Liver (tissue), 9 donors: ENCODE data around the gene ASNSD1. TPM values are rescaled to one million over a fixed set of nuclear protein-coding genes. Genes with fewer than 3 reads are reported as not detected.
A peak's percentile ranks its signal among the peaks of the same experiment; 100 is the strongest.

Experiments
- DNase-seq: peaks from one replicate; pipeline ENCODE4 v3.0.0-alpha.2; 2017; ENCODE audit warnings: low spot score
- H3K27ac ChIP-seq, 2 donors: one replicate each; pipeline ENCODE4 v1.7.0; 2013; ENCODE audit warnings: inconsistent platforms in 2 of 2, low read length in 2 of 2, control low read depth in 1 of 2, low read depth in 1 of 2, mild to moderate bottlenecking in 1 of 2
- H3K27me3 ChIP-seq, 4 donors: one replicate each; pipeline versions ENCODE4 v1.6.1 to v1.7.0; 2013; ENCODE audit warnings: low read length in 3 of 4, inconsistent platforms in 1 of 4, mild to moderate bottlenecking in 1 of 4, moderate library complexity in 1 of 4; ENCODE audit not compliant: control insufficient read depth in 4 of 4, insufficient read depth in 4 of 4
- H3K36me3 ChIP-seq, 4 donors: one replicate each; pipeline versions ENCODE4 v1.6.1 to v1.7.0; 2013; ENCODE audit warnings: low read length in 3 of 4, mild to moderate bottlenecking in 3 of 4, low read depth in 1 of 4, moderate library complexity in 1 of 4; ENCODE audit not compliant: control insufficient read depth in 4 of 4, insufficient read depth in 3 of 4
- H3K4me1 ChIP-seq, 4 donors: one replicate each; pipeline versions ENCODE4 v1.6.1 to v1.7.0; 2013; ENCODE audit warnings: low read length in 3 of 4, mild to moderate bottlenecking in 3 of 4, moderate library complexity in 1 of 4; ENCODE audit not compliant: control insufficient read depth in 4 of 4, insufficient read depth in 4 of 4
- H3K4me3 ChIP-seq, 3 donors: one replicate each; pipeline versions ENCODE4 v1.6.1 to v1.7.0; 2013; ENCODE audit warnings: low read length in 3 of 3, control low read depth in 1 of 3, low read depth in 1 of 3, mild to moderate bottlenecking in 1 of 3
- H3K9ac ChIP-seq, 2 donors: one replicate each; pipeline ENCODE4 v1.7.0; 2013; ENCODE audit warnings: low read length in 2 of 2, mild to moderate bottlenecking in 2 of 2, moderate library complexity in 2 of 2, control low read depth in 1 of 2, low read depth in 1 of 2
- H3K9me3 ChIP-seq, 4 donors: one replicate each; pipeline versions ENCODE4 v1.6.1 to v1.7.0; 2013; ENCODE audit warnings: low read length in 3 of 4; ENCODE audit not compliant: control insufficient read depth in 4 of 4
- ATF3 ChIP-seq: IDR thresholded peaks from 2 replicates; pipeline ENCODE4 v1.6.1; 2016; ENCODE audit warnings: antibody characterized with exemption
- CTCF ChIP-seq: fragments of 150-350 bp; IDR thresholded peaks from 2 replicates; pipeline ENCODE4 v1.5.1; 2017; ENCODE audit warnings: improper control_type of control experiment, low read depth, low read length; ENCODE audit not compliant: missing input control
- EGR1 ChIP-seq, 2 donors: IDR thresholded peaks; 2 replicates each; pipeline ENCODE4 v1.6.1; 2016 to 2018; ENCODE audit warnings: antibody characterized with exemption in 2 of 2, low read depth in 2 of 2
- FOXA1 ChIP-seq: IDR thresholded peaks from 2 replicates; pipeline ENCODE4 v1.6.1; 2016; ENCODE audit warnings: antibody characterized with exemption
- FOXA2 ChIP-seq: IDR thresholded peaks from 2 replicates; pipeline ENCODE4 v1.6.1; 2016; ENCODE audit warnings: antibody characterized with exemption
- GABPA ChIP-seq, 2 donors: IDR thresholded peaks in 1 of 2; conservative IDR thresholded peaks in 1 of 2; 2 replicates each; pipeline ENCODE4 v1.6.1; 2016; ENCODE audit warnings: antibody characterized with exemption in 2 of 2, mild to moderate bottlenecking in 1 of 2, moderate library complexity in 1 of 2
- HNF4A ChIP-seq, 2 donors: conservative IDR thresholded peaks; 2 replicates each; pipeline ENCODE4 v1.6.1; 2016; ENCODE audit warnings: antibody characterized with exemption in 2 of 2, mild to moderate bottlenecking in 2 of 2
- JUND ChIP-seq, 2 donors: IDR thresholded peaks; 2 replicates each; pipeline ENCODE4 v1.6.1; 2016; ENCODE audit warnings: antibody characterized with exemption in 2 of 2
- MAX ChIP-seq: IDR thresholded peaks from 2 replicates; pipeline ENCODE4 v1.6.1; 2016; ENCODE audit warnings: antibody characterized with exemption
- NR2F2 ChIP-seq: IDR thresholded peaks from 2 replicates; pipeline ENCODE4 v1.6.1; 2016; ENCODE audit warnings: antibody characterized with exemption
- RAD21 ChIP-seq, 2 donors: IDR thresholded peaks; 2 replicates each; pipeline ENCODE4 v1.6.1; 2016; ENCODE audit warnings: antibody characterized with exemption in 2 of 2, mild to moderate bottlenecking in 2 of 2
- REST ChIP-seq: IDR thresholded peaks from 2 replicates; pipeline ENCODE4 v1.6.1; 2016; ENCODE audit warnings: antibody characterized with exemption, mild to moderate bottlenecking
- RXRA ChIP-seq, 2 donors: IDR thresholded peaks; 2 replicates each; pipeline ENCODE4 v1.6.1; 2017 to 2018; ENCODE audit warnings: antibody characterized with exemption in 2 of 2, mild to moderate bottlenecking in 1 of 2
- SP1 ChIP-seq: IDR thresholded peaks from 2 replicates; pipeline ENCODE4 v1.6.1; 2018; ENCODE audit warnings: antibody characterized with exemption, mild to moderate bottlenecking
- TAF1 ChIP-seq: conservative IDR thresholded peaks from 2 replicates; pipeline ENCODE4 v1.6.1; 2016; ENCODE audit warnings: antibody characterized with exemption, mild to moderate bottlenecking
- YY1 ChIP-seq: IDR thresholded peaks from 2 replicates; pipeline ENCODE4 v1.6.1; 2016; ENCODE audit warnings: antibody characterized with exemption, mild to moderate bottlenecking
- WGBS: extraction: QIAGEN DNeasy Blood & Tissue Kit; methylation state at CpG from one replicate; pipeline ENCODE4 v1.1.7; 2013; 5-methylcytosine and 5-hydroxymethylcytosine counted together
- polyA plus RNA-seq, 2 donors: library from polyadenylated mRNA; stranded (reverse) in 1 of 2; unstranded in 1 of 2; fragments of 200-250 nt in 1 of 2; fragments of >200 nt in 1 of 2; fragmentation: Nextera tagmentation in 1 of 2; extraction: Ambion mirVana in 1 of 2; gene quantifications; one replicate each; pipeline versions ENCODE4 v1.2.1 to v1.2.3, GENCODE V29; 2013 to 2015
- total RNA-seq, 2 donors: library from RNA; depleted of rRNA; stranded (reverse); fragments of >200 nt; gene quantifications; one replicate each; pipeline ENCODE4 v1.2.3, GENCODE V29; 2014
- donor health status: healthy.
- donor health status: healthy.
- donor health status: healthy.
- donor health status: healthy.
- donor health status: healthy.

ASNSD1 gene
- total and polyA plus RNA-seq, 4 donors = 19.8 to 33.0 (median 25.5) TPM

GRCh38 chr2:189674374-189675112, 13.3 kb downstream of the ASNSD1 start, which contains the start of gene ANKAR (continued):
- peak; percentile 83 for TF ChIP-seq REST
- peak in 1 of 2 donors; percentile 70 for TF ChIP-seq GABPA (IDR thresholded peaks at IDR 0.05 in 1 of 2, conservative IDR thresholded peaks at IDR 0.05 in 1 of 2)
- peak; percentile 76 for TF ChIP-seq TAF1
- TF ChIP-seq FOXA2 = no peak

- Histone ChIP-seq H3K9me3 (no peaks in the 10 kb centered on the region), H3K36me3 (peaks cover 0 to 3% (median under 1%) of the 10 kb centered on the region in 4 donors), H3K9ac (no peak overlapping the region), H3K4me1 (peaks cover 1 to 11% (median 6%) of the 10 kb centered on the region in 4 donors), H3K27ac (no peak overlapping the region), H3K27me3 (no peaks in the 10 kb centered on the region), H3K4me3 (no peak overlapping the region)
- TF ChIP-seq GABPA (IDR thresholded peaks at IDR 0.05 in 1 of 2, conservative IDR thresholded peaks at IDR 0.05 in 1 of 2) (no peak), YY1 (no peak), REST (no peak), ATF3 (no peak), RAD21 (IDR thresholded peaks at IDR 0.05) (no peak), EGR1 (IDR thresholded peaks at IDR 0.05; ENCODE audit: low read depth in 2 of 2) (no peak), NR2F2 (no peak), JUND (IDR thresholded peaks at IDR 0.05) (no peak), CTCF (no peak), FOXA2 (no peak), SP1 (no peak), TAF1 (no peak), RXRA (IDR thresholded peaks at IDR 0.05) (no peak), MAX (no peak), HNF4A (conservative IDR thresholded peaks at IDR 0.05) (no peak), FOXA1 (no peak)
- no peak for DNase-seq
- WGBS = 90% methylated on average over 4 of the region's 4 CpGs
Observed at GRCh38 chr2:189676471-189676870, 15.2 kb downstream of the ASNSD1 start.
